Trophoblast cell (in vitro differentiated cells and primary cell): ENCODE measurements around the gene ADAMTS3.

Experiments used
- DNase-seq, 2 donors: peaks; one replicate each; pipeline ENCODE4 v3.0.0-alpha.2; 2016
- H2AFZ ChIP-seq: 2 replicates; pipeline ENCODE4 v1.6.1; 2013; ENCODE audit warnings: low read length, moderate library complexity, mild to moderate bottlenecking; ENCODE audit not compliant: insufficient read depth, poor library complexity
- H2AK5ac ChIP-seq: 2 replicates; pipeline ENCODE4 v1.6.1; 2013; ENCODE audit warnings: mild to moderate bottlenecking, low read length
- H2BK120ac ChIP-seq: 2 replicates; pipeline ENCODE4 v1.6.1; 2013; ENCODE audit warnings: low read length, mild to moderate bottlenecking, moderate library complexity; ENCODE audit not compliant: insufficient read depth, poor library complexity
- H2BK12ac ChIP-seq: 2 replicates; pipeline ENCODE4 v1.6.1; 2013; ENCODE audit warnings: mild to moderate bottlenecking, low read length, moderate library complexity
- H2BK5ac ChIP-seq: 2 replicates; pipeline ENCODE4 v1.6.1; 2013; ENCODE audit warnings: low read length, low read depth, moderate library complexity, mild to moderate bottlenecking; ENCODE audit not compliant: poor library complexity
- H3K14ac ChIP-seq: 2 replicates; pipeline ENCODE4 v1.6.1; 2013; ENCODE audit warnings: mild to moderate bottlenecking, low read length
- H3K18ac ChIP-seq: 2 replicates; pipeline ENCODE4 v1.6.1; 2013; ENCODE audit warnings: mild to moderate bottlenecking, low read length
- H3K23ac ChIP-seq: 2 replicates; pipeline ENCODE4 v1.6.1; 2013; ENCODE audit warnings: low read length
- H3K27ac ChIP-seq: 2 replicates; pipeline ENCODE4 v1.5.1; 2013; ENCODE audit warnings: low read depth, mild to moderate bottlenecking, inconsistent platforms, low read length, moderate library complexity
- H3K27me3 ChIP-seq: 2 replicates; pipeline ENCODE4 v1.6.1; 2013; ENCODE audit warnings: inconsistent platforms, mild to moderate bottlenecking, low read length, moderate library complexity; ENCODE audit not compliant: insufficient read depth
- H3K36me3 ChIP-seq, 2 experiments: 1 replicate in 1 of 2; 2 replicates in 1 of 2; pipeline ENCODE4 v1.6.1; 2013; ENCODE audit warnings: low read length in 2 of 2, mild to moderate bottlenecking in 2 of 2, moderate library complexity in 1 of 2; ENCODE audit not compliant: insufficient read depth in 2 of 2, control insufficient read depth in 1 of 2
- H3K4ac ChIP-seq: 2 replicates; pipeline ENCODE4 v1.6.1; 2013; ENCODE audit warnings: low read depth, mild to moderate bottlenecking, low read length, moderate library complexity
- H3K4me1 ChIP-seq, 2 experiments: 1 replicate in 1 of 2; 2 replicates in 1 of 2; pipeline ENCODE4 v1.6.1; 2013; ENCODE audit warnings: low read length in 2 of 2, mild to moderate bottlenecking in 2 of 2, moderate library complexity in 1 of 2; ENCODE audit not compliant: insufficient read depth in 2 of 2, control insufficient read depth in 1 of 2
- H3K4me2 ChIP-seq: 2 replicates; pipeline ENCODE4 v1.6.1; 2013; ENCODE audit warnings: inconsistent platforms, mild to moderate bottlenecking, low read length, moderate library complexity
- H3K4me3 ChIP-seq: 2 replicates; pipeline ENCODE4 v1.5.1; 2013; ENCODE audit warnings: mild to moderate bottlenecking, low read depth, low read length, inconsistent platforms
- H3K79me1 ChIP-seq: one replicate; pipeline ENCODE4 v1.6.1; 2013; ENCODE audit warnings: low read length
- H3K79me2 ChIP-seq: 2 replicates; pipeline ENCODE4 v1.6.1; 2013; ENCODE audit warnings: low read length, mild to moderate bottlenecking; ENCODE audit not compliant: control insufficient read depth, insufficient read depth, poor library complexity
- H3K9ac ChIP-seq: 2 replicates; pipeline ENCODE4 v1.6.1; 2013; ENCODE audit warnings: mild to moderate bottlenecking, low read length
- H3K9me3 ChIP-seq: 2 replicates; pipeline ENCODE4 v1.6.1; 2013; ENCODE audit warnings: low read depth, mild to moderate bottlenecking, control low read depth, inconsistent platforms, low read length; ENCODE audit not compliant: insufficient read depth
- H4K12ac ChIP-seq: 2 replicates; pipeline ENCODE4 v1.6.1; 2013; ENCODE audit warnings: low read depth, mild to moderate bottlenecking, low read length, moderate library complexity
- H4K8ac ChIP-seq: 2 replicates; pipeline ENCODE4 v1.6.1; 2013; ENCODE audit warnings: low read depth, mild to moderate bottlenecking, low read length, moderate library complexity
- H4K91ac ChIP-seq: one replicate; pipeline ENCODE4 v1.6.1; 2013; ENCODE audit warnings: low read depth, mild to moderate bottlenecking, low read length, moderate library complexity
- WGBS: extraction: QIAGEN DNeasy Blood & Tissue Kit; methylation state at CpG from one replicate; pipeline ENCODE4 v1.1.7; 2013; ENCODE audit warnings: missing lambda C conversion rate; ENCODE audit not compliant: insufficient read length, insufficient coverage; ENCODE audit errors: extremely low coverage; 5-methylcytosine and 5-hydroxymethylcytosine counted together

Gene ADAMTS3

GRCh38 chr4:72567036-72567435 lies 2.0 kb downstream of the ADAMTS3 start:
- Histone ChIP-seq H3K4me3 (no peak overlapping the region), H4K8ac (no peak overlapping the region), H2BK120ac (no peak overlapping the region), H4K12ac (no peak overlapping the region), H2BK5ac (no peak overlapping the region), H4K91ac (no peak overlapping the region), H3K27me3 (no peaks in the 10 kb centered on the region), H3K18ac (no peak overlapping the region), H3K79me2 (peaks cover 4% of the 10 kb centered on the region), H3K27ac (peak overlapping the region; percentile 55), H3K14ac (no peak overlapping the region), H3K4ac (no peak overlapping the region), H3K9ac (no peak overlapping the region), H3K4me2 (peak overlapping the region; percentile 98), H3K9me3 (no peaks in the 10 kb centered on the region), H3K79me1 (peaks cover 13% of the 10 kb centered on the region), H3K36me3 (no peaks in the 10 kb centered on the region), H3K23ac (no peak overlapping the region), H2AK5ac (no peak overlapping the region), H2AFZ (no peak overlapping the region), H2BK12ac (no peak overlapping the region), H3K4me1 (peaks cover 2 to 4% of the 10 kb centered on the region in 2 experiments)
- WGBS = no CpG with 5 or more reads among the region's 1 CpG
- no peak for DNase-seq

GRCh38 chr4:72566464-72566972 lies 2.5 kb downstream of the ADAMTS3 start:
- Histone ChIP-seq H3K27me3 (no peaks in the 10 kb centered on the region), H3K23ac (no peak overlapping the region), H4K91ac (no peak overlapping the region), H2BK5ac (no peak overlapping the region), H3K4me3 (no peak overlapping the region), H3K9me3 (no peaks in the 10 kb centered on the region), H3K9ac (no peak overlapping the region), H3K4me1 (peaks cover 2 to 4% of the 10 kb centered on the region in 2 experiments), H3K18ac (no peak overlapping the region), H3K27ac (no peak overlapping the region), H2AFZ (no peak overlapping the region), H3K79me1 (peaks cover 13% of the 10 kb centered on the region), H4K8ac (no peak overlapping the region), H2BK120ac (no peak overlapping the region), H3K4ac (no peak overlapping the region), H3K36me3 (no peaks in the 10 kb centered on the region), H2BK12ac (no peak overlapping the region), H3K4me2 (no peak overlapping the region), H3K14ac (no peak overlapping the region), H2AK5ac (no peak overlapping the region), H4K12ac (no peak overlapping the region), H3K79me2 (peaks cover 4% of the 10 kb centered on the region)
- no peak for DNase-seq
- no CpG with 5 or more reads among the region's 2 CpGs for WGBS

- H4K91ac ChIP-seq = no peak overlapping the region
- no peak overlapping the region for H3K4ac ChIP-seq
- H3K14ac ChIP-seq = no peak overlapping the region
- no peaks in the 10 kb centered on the region for H3K36me3 ChIP-seq
- WGBS = no CpG with 5 or more reads among the region's 2 CpGs
- no peak overlapping the region for H2BK120ac ChIP-seq
- H3K9ac ChIP-seq = no peak overlapping the region
- H3K9me3 ChIP-seq = no peaks in the 10 kb centered on the region
- peaks cover 13% of the 10 kb centered on the region for H3K79me1 ChIP-seq
- no peak overlapping the region for H2AK5ac ChIP-seq
- H3K4me2 ChIP-seq = no peak overlapping the region
- H2BK12ac ChIP-seq = no peak overlapping the region
- no peak overlapping the region for H2AFZ ChIP-seq
- peaks cover under 1 to 3% of the 10 kb centered on the region in 2 experiments for H3K4me1 ChIP-seq
- DNase-seq = no peak
- H4K12ac ChIP-seq = no peak overlapping the region
- H3K18ac ChIP-seq = no peak overlapping the region
- H4K8ac ChIP-seq = no peak overlapping the region
- no peak overlapping the region for H3K27ac ChIP-seq
- H2BK5ac ChIP-seq = no peak overlapping the region
- no peak overlapping the region for H3K23ac ChIP-seq
- no peaks in the 10 kb centered on the region for H3K27me3 ChIP-seq
- H3K79me2 ChIP-seq = peaks cover 4% of the 10 kb centered on the region
- no peak overlapping the region for H3K4me3 ChIP-seq
Observed at GRCh38 chr4:72564789-72565188, 4.2 kb downstream of the ADAMTS3 start.

- Histone ChIP-seq H2BK120ac (no peak overlapping the region), H3K4ac (no peak overlapping the region), H4K12ac (no peak overlapping the region), H2AK5ac (no peak overlapping the region), H3K14ac (no peak overlapping the region), H3K4me1 (no peaks in the 10 kb centered on the region), H2BK5ac (no peak overlapping the region), H3K9me3 (no peaks in the 10 kb centered on the region), H3K79me1 (peaks cover 9% of the 10 kb centered on the region), H3K9ac (no peak overlapping the region), H3K23ac (no peak overlapping the region), H3K36me3 (no peaks in the 10 kb centered on the region), H4K91ac (no peak overlapping the region), H3K18ac (no peak overlapping the region), H3K4me2 (no peak overlapping the region), H2BK12ac (no peak overlapping the region), H3K4me3 (no peak overlapping the region), H2AFZ (no peak overlapping the region), H3K27ac (no peak overlapping the region), H3K27me3 (no peaks in the 10 kb centered on the region), H3K79me2 (peaks cover 3% of the 10 kb centered on the region), H4K8ac (no peak overlapping the region)
- WGBS = no CpG with 5 or more reads among the region's 1 CpG
- peak; percentile 82 to 96 for DNase-seq
Observed at GRCh38 chr4:72564184-72564583, 4.8 kb downstream of the ADAMTS3 start.
